Measurements from ENCODE around the gene MUC4. TPM values are rescaled to one million over a fixed set of nuclear protein-coding genes. Genes with fewer than 3 reads are reported as not detected.

The MUC4 gene
- total and polyA plus RNA-seq, 2 of the 4 experiments (the other 2 are of a cell fraction): not detected

DNA sequence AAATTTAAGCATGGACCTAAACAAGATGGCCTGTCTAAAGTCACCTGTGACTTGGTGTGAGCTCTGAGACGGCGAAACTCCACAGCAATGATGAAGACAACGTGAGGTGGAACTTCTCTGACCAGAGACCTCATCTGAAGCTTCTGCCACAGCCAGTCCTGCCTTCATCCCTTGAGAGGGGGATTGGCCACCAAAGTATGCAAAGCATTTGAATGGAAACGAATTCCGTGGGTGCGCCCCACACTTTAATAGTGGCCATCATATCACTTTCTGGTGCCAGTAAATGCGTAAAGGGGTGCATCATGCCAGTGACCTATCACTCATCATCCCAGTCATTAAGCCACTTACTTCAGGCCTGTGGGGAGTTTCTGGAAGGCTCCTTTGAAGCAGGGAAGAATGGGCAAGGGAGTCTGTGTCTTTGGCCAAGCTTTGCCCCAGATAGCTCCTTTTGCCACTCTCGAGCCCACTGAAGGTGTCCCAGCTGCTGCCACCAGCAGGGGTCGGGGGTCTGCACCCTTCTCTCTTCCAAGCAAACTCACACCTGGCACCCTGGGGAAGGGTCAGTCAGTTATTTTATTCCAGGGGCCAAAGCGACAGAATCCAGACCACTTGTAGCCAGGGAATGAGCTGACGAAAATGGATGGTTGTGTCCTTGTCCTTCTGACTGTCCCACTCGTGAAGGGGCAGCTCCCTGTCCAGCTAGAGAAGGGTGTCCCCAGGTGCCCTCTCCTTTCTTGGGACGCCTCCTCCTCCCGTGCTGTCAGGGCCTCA lies 73.3 kb downstream of the MUC4 start:
- Histone ChIP-seq H3K4me1 (ENCODE audit: control insufficient read depth, insufficient read depth, low read length) (no peaks in the 10 kb centered on the region), H2BK120ac (ENCODE audit: low read depth, low read length) (no peak overlapping the region), H3K27ac (ENCODE audit: insufficient read depth, low read length) (no peak overlapping the region), H3K4me2 (ENCODE audit: low read depth, low read length) (no peak overlapping the region), H4K5ac (ENCODE audit: low read depth, low read length) (no peak overlapping the region), H2AFZ (replicated peaks; ENCODE audit: low read length, poor library complexity) (no peak overlapping the region), H4K20me1 (ENCODE audit: insufficient read depth, low read length) (no peaks in the 10 kb centered on the region), H3K27me3 (ENCODE audit: control insufficient read depth, insufficient read depth, low read length) (peaks cover 56% of the 10 kb centered on the region), H3K4ac (ENCODE audit: low read depth, low read length) (no peak overlapping the region), H3K23ac (ENCODE audit: low read depth, low read length) (no peak overlapping the region), H3K79me1 (ENCODE audit: low read depth in 1 of 2, low read length in 2 of 2) (no peaks in the 10 kb centered on the region), H2AK5ac (ENCODE audit: low read depth, low read length) (no peak overlapping the region), H3K36me3 (ENCODE audit: control insufficient read depth, insufficient read depth, low read length) (no peaks in the 10 kb centered on the region), H4K91ac (ENCODE audit: insufficient read depth, low read depth, low read length) (no peak overlapping the region), H2BK5ac (ENCODE audit: low read depth, low read length, poor library complexity, severe bottlenecking) (no peak overlapping the region), H3K14ac (replicated peaks; ENCODE audit: low read depth, low read length) (no peak overlapping the region), H3K4me3 (ENCODE audit: insufficient read depth, low read depth, low read length) (no peak overlapping the region), H3K56ac (ENCODE audit: extremely low read depth, insufficient read depth, low read length) (no peak overlapping the region), H3K9me3 (ENCODE audit: control insufficient read depth, insufficient read depth, low read length) (no peaks in the 10 kb centered on the region), H2BK20ac (ENCODE audit: low read depth, low read length) (no peak overlapping the region), H2BK15ac (ENCODE audit: low read depth, low read length) (no peak overlapping the region), H3K18ac (ENCODE audit: low read depth, low read length) (no peak overlapping the region), H4K8ac (ENCODE audit: low read depth in 2 of 2, low read length in 2 of 2) (no peak overlapping the region), H2AK9ac (replicated peaks; ENCODE audit: low read depth, low read length, poor library complexity) (peak overlapping the region; percentile 1), H3K9me1 (ENCODE audit: insufficient read depth, low read length) (no peaks in the 10 kb centered on the region), H3K9ac (ENCODE audit: low read depth, low read length) (no peak overlapping the region)
- WGBS, 2 experiments (ENCODE audit: extremely low coverage in 2 of 2, insufficient read length in 1 of 2): 75% methylated on average over 10 of the region's 14 CpGs; no CpG with 5 or more reads in 1 of the 2 experiments
- no TSS peak for BruUV-seq (replicated peaks)
- DNase-seq: no peak
- no peak for ATAC-seq (ENCODE audit: low read depth)
- in situ Hi-C loops (cut with MboI; ENCODE audit: low sequenced_read_pairs) (no loop called here), dilution Hi-C loops (cut with HindIII; ENCODE audit: low sequenced_read_pairs, unreplicated experiment) (no loop called here), intact Hi-C loops (cut with micrococcal nuclease) (no loop called here)
- POLR2A ChIA-PET (ENCODE audit: unreplicated experiment): no interaction called here
- TF ChIP-seq POLR2A (IDR thresholded peaks at IDR 0.05; ENCODE audit: low read depth, low read length) (no peak), RAD21 (IDR thresholded peaks at IDR 0.05; ENCODE audit: low read length) (no peak), RCOR1 (IDR thresholded peaks at IDR 0.05; ENCODE audit: insufficient replicate concordance, low read length) (no peak), MXI1 (IDR thresholded peaks at IDR 0.05; ENCODE audit: borderline replicate concordance, low read depth, low read length) (no peak), MAZ (IDR thresholded peaks at IDR 0.05; ENCODE audit: borderline replicate concordance, low read depth, low read length) (no peak), NFE2L2 (IDR thresholded peaks at IDR 0.05; ENCODE audit: low read depth, low read length) (no peak), BHLHE40 (IDR thresholded peaks at IDR 0.05; ENCODE audit: low read depth, low read length) (no peak), CEBPB (IDR thresholded peaks at IDR 0.05; ENCODE audit: low read depth, low read length) (no peak), FOS (IDR thresholded peaks at IDR 0.05; ENCODE audit: low read depth, low read length) (no peak)
- TF ChIP-seq, protein P1, sequence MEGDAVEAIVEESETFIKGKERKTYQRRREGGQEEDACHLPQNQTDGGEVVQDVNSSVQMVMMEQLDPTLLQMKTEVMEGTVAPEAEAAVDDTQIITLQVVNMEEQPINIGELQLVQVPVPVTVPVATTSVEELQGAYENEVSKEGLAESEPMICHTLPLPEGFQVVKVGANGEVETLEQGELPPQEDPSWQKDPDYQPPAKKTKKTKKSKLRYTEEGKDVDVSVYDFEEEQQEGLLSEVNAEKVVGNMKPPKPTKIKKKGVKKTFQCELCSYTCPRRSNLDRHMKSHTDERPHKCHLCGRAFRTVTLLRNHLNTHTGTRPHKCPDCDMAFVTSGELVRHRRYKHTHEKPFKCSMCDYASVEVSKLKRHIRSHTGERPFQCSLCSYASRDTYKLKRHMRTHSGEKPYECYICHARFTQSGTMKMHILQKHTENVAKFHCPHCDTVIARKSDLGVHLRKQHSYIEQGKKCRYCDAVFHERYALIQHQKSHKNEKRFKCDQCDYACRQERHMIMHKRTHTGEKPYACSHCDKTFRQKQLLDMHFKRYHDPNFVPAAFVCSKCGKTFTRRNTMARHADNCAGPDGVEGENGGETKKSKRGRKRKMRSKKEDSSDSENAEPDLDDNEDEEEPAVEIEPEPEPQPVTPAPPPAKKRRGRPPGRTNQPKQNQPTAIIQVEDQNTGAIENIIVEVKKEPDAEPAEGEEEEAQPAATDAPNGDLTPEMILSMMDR (conservative IDR thresholded peaks at IDR 0.05; ENCODE audit: low read depth, low read length): no peak
- TF ChIP-seq, protein P2, sequence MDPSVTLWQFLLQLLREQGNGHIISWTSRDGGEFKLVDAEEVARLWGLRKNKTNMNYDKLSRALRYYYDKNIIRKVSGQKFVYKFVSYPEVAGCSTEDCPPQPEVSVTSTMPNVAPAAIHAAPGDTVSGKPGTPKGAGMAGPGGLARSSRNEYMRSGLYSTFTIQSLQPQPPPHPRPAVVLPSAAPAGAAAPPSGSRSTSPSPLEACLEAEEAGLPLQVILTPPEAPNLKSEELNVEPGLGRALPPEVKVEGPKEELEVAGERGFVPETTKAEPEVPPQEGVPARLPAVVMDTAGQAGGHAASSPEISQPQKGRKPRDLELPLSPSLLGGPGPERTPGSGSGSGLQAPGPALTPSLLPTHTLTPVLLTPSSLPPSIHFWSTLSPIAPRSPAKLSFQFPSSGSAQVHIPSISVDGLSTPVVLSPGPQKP (IDR thresholded peaks at IDR 0.05; ENCODE audit: borderline replicate concordance, low read depth, low read length): no peak
- CTCF ChIA-PET: interaction anchor here (0.6 kb wide), 1 partner anchor 11 kb away, joined by 3 read pairs; no protein-coding TSS in a partner anchor

Data from IMR-90 (cell line).